Measurements from ENCODE around the gene NUDT5.

Gene NUDT5

DNA sequence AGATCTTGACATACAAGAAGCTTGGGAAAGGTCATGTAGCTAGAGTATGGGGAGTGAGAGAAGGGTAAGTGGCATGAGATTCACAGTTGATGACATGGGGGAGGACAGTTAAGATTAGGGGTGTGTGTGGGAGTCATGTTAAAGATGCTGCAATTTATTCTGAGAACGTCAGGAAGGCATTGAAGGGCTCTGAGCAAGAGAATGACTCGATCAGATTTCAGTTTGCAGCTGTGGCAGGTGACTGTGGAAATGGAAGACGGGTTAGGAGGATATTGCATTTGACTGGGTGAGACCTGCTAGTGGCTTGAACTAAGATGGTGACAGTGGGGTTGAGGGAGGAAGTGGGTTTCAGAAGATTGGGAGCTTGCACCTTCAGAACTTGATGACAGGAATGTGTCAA lies 5.9 kb upstream of the NUDT5 start:
- no peak overlapping the region for H3K27ac ChIP-seq
- TF ChIP-seq, protein P1, sequence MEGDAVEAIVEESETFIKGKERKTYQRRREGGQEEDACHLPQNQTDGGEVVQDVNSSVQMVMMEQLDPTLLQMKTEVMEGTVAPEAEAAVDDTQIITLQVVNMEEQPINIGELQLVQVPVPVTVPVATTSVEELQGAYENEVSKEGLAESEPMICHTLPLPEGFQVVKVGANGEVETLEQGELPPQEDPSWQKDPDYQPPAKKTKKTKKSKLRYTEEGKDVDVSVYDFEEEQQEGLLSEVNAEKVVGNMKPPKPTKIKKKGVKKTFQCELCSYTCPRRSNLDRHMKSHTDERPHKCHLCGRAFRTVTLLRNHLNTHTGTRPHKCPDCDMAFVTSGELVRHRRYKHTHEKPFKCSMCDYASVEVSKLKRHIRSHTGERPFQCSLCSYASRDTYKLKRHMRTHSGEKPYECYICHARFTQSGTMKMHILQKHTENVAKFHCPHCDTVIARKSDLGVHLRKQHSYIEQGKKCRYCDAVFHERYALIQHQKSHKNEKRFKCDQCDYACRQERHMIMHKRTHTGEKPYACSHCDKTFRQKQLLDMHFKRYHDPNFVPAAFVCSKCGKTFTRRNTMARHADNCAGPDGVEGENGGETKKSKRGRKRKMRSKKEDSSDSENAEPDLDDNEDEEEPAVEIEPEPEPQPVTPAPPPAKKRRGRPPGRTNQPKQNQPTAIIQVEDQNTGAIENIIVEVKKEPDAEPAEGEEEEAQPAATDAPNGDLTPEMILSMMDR (conservative IDR thresholded peaks at IDR 0.05), result no peak
- no peak for TF ChIP-seq ZFX (IDR thresholded peaks at IDR 0.05)

DNA sequence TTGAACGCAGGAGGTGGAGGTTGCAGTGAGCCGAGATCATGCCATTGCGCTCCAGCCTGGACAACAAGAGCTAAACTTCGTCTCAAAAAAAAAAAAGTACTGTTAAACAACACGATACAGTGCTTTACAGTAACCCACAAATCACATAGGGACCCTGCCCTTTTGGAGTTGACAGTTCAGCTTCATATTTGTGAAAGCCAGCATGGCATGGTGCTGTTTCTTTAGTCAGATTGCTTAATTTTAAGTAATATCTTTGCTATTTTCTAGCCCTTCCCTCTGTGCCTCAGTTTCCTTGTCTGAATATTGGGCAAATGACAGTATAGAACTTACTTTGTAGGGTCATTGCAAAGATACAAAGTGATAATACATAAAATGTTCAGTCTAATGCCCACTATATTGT lies 5.2 kb upstream of the NUDT5 start:
- TF ChIP-seq, protein P1 (conservative IDR thresholded peaks at IDR 0.05), result no peak
- no peak for TF ChIP-seq ZFX (IDR thresholded peaks at IDR 0.05)

GRCh38 chr10:12198156-12198555 lies 2.5 kb upstream of the NUDT5 start:
- no peak overlapping the region for H3K27ac ChIP-seq
- no peak for TF ChIP-seq ZFX (IDR thresholded peaks at IDR 0.05)
- TF ChIP-seq, protein P1 (conservative IDR thresholded peaks at IDR 0.05), result no peak

More for the DNA sequence above, 5.2 kb upstream of the NUDT5 start:
- H3K27ac ChIP-seq, result no peak overlapping the region

DNA sequence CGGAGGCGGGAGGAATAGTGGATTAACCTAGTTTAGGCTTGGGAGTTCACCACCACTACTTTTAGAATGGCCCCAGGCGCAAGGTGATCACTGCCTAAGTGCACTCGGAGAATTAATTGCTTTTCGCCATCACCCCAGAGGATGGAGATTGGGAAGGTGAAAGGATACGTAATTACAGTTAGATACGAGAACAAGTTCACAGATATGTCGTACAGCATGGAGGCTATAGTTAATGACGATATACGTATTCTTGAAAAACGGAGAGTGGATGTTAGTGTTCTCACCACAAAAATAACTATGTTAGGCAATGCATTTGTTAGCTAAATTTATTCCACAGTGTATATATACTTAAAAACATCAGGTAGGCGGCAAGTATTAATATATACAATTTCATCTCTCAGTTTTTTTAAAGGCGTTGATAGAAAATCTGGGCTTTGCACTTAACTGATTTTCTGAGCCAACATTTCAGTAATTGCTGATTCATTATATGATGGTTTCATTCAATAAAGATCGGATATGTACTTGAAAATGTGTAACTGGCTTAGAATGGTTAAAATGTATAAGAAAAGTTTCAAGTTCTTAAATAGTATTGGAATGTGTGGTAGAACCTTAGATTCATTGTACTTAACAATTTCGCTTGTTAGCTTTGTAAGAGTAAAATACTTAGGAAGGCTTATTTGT lies 980 bp upstream of the NUDT5 start:
- TF ChIP-seq ZFX (IDR thresholded peaks at IDR 0.05), result no peak
- TF ChIP-seq, protein P1 (conservative IDR thresholded peaks at IDR 0.05), result no peak
- H3K27ac ChIP-seq, result peak overlapping the region; percentile 85

GRCh38 chr10:12195281-12195602 lies 449 bp downstream of the NUDT5 start:
- H3K27ac ChIP-seq, result peak overlapping the region; percentile 85
- TF ChIP-seq ZFX (IDR thresholded peaks at IDR 0.05), result no peak

DNA sequence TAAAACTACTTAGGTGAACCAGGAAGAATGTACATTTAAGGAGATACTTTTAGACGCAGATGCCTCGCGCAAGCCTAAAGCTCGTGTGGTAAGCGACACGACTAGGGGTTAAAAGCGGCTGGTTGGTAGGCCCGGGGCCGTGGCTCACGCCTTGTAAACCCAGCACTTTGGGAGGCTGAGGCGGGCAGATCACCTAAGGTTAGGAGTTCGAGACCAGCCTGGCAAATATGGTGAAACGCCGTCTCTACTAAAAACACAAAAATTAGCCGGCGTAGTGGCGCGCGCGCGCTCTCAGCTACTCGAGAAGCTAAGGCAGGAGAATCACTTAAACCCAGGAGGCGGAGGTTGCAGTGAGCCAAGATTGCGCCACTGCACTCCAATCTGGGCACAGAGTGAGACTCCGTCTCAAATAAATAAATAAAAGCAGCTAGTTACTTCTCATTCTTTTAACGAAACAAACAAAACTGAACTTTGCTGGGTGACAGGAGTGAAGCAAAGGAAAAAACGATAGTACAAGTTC lies 879 bp downstream of the NUDT5 start:
- peak overlapping the region; percentile 85 for H3K27ac ChIP-seq
- TF ChIP-seq ZFX (IDR thresholded peaks at IDR 0.05), result no peak
- TF ChIP-seq, protein P1 (conservative IDR thresholded peaks at IDR 0.05), result no peak

DNA sequence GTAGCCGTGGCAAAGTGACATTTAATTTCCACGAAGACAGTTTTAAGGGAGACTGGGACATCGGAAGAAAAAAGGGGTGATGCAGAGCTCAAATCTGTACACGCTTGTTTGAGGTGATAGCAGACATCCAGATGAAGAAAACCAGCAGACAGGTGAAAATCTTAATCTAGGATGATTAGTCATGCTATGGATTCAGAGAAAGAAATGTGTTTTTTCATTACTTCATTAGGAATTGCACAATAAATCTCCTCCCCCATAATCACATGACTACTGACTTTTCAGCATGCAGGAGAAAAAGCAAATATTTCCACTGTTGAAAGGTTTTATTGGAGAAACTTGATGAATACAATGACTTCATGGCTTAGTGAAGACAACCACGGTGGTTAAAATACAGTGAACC lies 2.5 kb downstream of the NUDT5 start:
- H3K27ac ChIP-seq, result no peak overlapping the region
- TF ChIP-seq, protein P1 (conservative IDR thresholded peaks at IDR 0.05), result no peak
- TF ChIP-seq ZFX (IDR thresholded peaks at IDR 0.05), result no peak

DNA sequence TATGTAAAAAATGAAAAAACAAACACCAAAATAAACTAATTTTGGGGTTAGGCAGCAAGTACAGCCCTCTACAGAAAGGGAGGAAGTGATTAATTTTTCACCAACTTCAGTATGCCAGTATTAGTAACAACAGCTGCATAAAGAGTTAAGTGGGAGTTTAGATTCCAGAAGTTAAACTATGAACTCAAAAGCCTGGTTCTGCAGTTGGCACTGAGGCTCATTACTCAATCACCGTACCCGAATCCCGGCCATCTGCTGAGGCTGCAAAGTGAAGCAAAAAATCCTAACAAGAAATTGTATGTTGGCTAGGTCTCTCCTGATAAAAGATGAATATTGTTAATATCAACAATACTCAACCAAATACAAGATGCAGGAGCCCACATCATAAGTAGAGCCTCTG lies 4.0 kb downstream of the NUDT5 start:
- no peak for TF ChIP-seq ZFX (IDR thresholded peaks at IDR 0.05)
- TF ChIP-seq, protein P1 (conservative IDR thresholded peaks at IDR 0.05), result no peak

More for the DNA sequence above, 4.0 kb downstream of the NUDT5 start:
- no peak overlapping the region for H3K27ac ChIP-seq

Data from C4-2B (cell line).